Cerebellar nuclear complex (tissue), 1 donor: Measurements from ENCODE around the gene CDK16.

Experiments used
- DNase-seq, 2 experiments: peaks; one replicate each; lab custom pipeline; 2025; lab: John Stamatoyannopoulos, UW

The CDK16 gene

GRCh38 chrX:47209508-47210238 lies 8.8 kb upstream of the CDK16 start:
- no peak for DNase-seq

- DNase-seq = no peak
Measured at GRCh38 chrX:47210661-47211425, 7.6 kb upstream of the CDK16 start.

GRCh38 chrX:47212381-47213293 lies 5.8 kb upstream of the CDK16 start:
- no peak for DNase-seq

GRCh38 chrX:47214435-47215077 lies 3.9 kb upstream of the CDK16 start:
- no peak for DNase-seq

GRCh38 chrX:47215291-47215900 lies 3.1 kb upstream of the CDK16 start:
- no peak for DNase-seq

- no peak for DNase-seq
Measured at GRCh38 chrX:47216393-47216925, 2.0 kb upstream of the CDK16 start.

GRCh38 chrX:47217121-47217851 lies 1.2 kb upstream of the CDK16 start:
- DNase-seq = no peak

GRCh38 chrX:47217852-47218279 lies 615 bp upstream of the CDK16 start:
- DNase-seq = peak; percentile 97

GRCh38 chrX:47218920-47219815 lies 687 bp downstream of the CDK16 start:
- no peak for DNase-seq

- no peak for DNase-seq
Measured at GRCh38 chrX:47221756-47222155, 3.3 kb downstream of the CDK16 start.

DNA sequence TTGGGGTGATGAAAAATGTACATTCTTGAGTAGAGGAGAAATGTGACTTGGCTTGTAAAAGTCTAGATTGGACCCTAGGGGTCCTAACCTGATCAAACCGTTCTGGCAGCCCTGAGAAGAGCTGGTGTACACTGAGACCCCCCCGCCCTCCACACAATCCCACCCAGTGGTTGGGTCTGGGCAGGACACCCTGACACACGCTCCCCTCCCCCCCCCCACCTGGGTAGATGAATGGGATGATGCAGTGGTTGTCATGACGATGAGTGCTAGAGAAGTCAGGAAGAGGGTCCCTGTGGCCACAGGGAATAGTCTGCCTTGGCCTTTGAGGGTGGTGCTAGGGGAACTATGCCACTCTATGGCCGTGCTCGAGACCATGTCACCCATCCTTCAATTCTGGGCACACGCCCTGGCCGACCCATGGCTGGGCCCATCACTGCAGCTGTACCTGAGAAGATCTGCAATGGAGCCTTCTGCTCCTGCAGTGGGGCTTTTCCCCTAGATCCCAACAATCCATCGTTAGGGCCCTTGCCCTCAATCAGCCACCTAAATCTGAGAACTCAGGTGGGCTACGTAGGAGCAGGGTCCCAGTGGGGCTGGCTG lies 4.4 kb downstream of the CDK16 start:
- DNase-seq = no peak

DNA sequence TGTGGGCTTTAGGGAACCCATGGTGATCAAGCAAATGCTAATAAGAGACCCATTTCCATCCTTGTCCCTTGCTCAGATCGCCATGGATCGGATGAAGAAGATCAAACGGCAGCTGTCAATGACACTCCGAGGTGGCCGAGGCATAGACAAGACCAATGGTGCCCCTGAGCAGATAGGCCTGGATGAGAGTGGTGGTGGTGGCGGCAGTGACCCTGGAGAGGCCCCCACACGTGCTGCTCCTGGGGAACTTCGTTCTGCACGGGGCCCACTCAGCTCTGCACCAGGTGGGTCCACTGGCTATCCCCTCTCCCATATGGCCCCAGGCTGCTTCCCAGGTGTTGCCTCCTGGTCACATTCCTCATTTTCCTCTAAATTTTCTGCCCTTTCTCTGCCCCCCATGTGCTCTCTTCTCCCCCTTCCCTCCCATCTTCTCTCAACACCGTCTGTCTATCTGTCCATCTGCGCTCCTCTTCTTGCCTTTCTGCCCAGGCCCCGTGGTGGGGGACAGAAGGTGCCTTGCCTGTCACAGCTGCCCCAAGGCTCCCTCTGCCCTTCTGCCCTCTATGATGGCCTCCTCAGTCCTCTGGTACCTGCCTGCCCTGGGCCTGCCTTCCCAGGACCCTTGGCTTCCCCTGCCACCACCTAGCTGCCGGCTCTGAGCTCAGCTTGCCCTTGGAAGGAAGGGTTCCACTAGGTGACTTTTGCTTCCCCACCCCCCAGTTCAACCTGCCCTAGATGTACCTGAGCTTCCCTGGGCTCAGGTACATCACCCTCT lies 5.2 kb downstream of the CDK16 start:
- DNase-seq = no peak

- DNase-seq = no peak
Measured at GRCh38 chrX:47224266-47224895, 5.9 kb downstream of the CDK16 start.

GRCh38 chrX:47224896-47225290 lies 6.4 kb downstream of the CDK16 start:
- no peak for DNase-seq

- DNase-seq = no peak
Measured at GRCh38 chrX:47226071-47226470, 7.6 kb downstream of the CDK16 start.

DNA sequence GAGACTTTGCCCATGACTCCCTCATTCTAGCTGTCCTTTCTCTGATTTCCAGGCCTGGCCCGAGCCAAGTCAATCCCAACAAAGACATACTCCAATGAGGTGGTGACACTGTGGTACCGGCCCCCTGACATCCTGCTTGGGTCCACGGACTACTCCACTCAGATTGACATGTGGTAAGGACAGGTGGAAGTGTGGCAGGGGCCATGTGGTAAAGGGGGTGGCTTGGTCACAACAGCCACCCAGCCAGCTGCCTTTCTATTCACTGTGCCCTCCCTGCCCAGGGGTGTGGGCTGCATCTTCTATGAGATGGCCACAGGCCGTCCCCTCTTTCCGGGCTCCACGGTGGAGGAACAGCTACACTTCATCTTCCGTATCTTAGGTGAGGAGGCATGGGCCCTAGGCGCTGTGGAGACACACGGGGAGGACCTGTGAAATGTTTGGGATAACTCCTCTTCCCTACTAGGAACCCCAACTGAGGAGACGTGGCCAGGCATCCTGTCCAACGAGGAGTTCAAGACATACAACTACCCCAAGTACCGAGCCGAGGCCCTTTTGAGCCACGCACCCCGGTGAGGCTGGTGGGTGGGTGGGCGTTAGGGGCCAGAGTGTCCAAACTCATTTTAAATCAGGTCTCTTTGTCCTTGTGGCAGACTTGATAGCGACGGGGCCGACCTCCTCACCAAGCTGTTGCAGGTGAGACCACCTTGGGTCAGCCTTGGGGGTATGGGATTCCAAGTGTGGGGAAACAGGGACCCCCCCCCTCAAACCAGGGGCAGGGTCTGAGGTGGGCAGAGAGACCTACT lies 8.3 kb downstream of the CDK16 start:
- no peak for DNase-seq

DNA sequence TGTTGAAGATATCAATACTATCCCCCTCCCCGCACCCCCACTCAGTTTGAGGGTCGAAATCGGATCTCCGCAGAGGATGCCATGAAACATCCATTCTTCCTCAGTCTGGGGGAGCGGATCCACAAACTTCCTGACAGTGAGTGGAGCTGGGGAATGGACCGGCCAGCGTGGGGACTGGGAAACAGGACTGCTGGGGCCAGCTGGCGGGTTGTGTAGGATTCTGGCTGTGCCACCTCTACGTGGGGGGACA lies 8.8 kb downstream of the CDK16 start:
- DNase-seq = no peak
